GDM1 (cell line): Measurements from ENCODE around the gene TEDC1.

Experiments
- DNase-seq: peaks from one replicate; lab custom pipeline; 2025; lab: John Stamatoyannopoulos, UW

Gene TEDC1

GRCh38 chr14:105497671-105498429, 6.8 kb downstream of the TEDC1 start:
- DNase-seq, result no peak

DNA sequence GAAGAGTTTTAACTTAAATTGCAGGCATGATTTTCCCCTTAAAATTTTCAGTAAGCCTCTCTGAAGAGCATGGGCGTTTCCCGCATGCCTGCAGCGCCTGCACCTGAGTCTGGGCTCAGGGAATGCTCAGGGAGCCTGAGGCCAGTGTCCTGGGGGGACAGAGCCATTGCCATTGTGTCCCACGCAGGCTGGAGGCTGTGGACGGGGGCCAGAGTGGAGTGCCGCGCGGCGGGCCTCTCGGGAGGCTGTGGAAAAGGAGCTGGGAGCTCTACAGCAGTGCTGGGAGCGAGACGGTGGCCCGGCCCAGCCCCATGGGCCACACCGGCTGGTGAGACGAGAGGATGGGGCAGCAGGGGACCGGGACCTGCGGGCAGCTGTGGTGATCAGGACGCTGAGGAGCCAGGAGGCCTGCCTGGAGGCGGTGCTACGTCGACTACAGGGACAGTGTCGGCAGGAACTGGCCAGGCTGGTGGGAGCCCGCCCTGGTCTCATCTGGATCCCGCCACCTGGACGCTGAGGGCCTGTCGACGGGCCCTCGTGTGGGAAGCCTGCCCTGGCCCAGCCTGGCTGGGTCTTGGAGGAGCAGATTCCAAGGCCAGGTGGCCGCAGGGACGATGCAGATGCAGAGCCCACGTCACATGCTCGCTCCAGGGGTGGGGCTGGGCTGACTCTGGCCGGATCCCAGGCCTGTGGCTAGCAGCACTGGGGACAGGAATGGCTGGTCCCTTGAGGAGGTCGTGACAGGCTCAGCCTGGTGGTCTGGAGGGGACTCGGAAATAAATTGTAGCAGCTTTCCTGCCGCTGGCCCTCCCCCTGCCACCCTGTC, 7.6 kb downstream of the TEDC1 start:
- no peak for DNase-seq

- no peak for DNase-seq
Measured at GRCh38 chr14:105499256-105500035, 8.4 kb downstream of the TEDC1 start.

- DNase-seq, result no peak
Measured at GRCh38 chr14:105500036-105500725, 9.1 kb downstream of the TEDC1 start.

DNA sequence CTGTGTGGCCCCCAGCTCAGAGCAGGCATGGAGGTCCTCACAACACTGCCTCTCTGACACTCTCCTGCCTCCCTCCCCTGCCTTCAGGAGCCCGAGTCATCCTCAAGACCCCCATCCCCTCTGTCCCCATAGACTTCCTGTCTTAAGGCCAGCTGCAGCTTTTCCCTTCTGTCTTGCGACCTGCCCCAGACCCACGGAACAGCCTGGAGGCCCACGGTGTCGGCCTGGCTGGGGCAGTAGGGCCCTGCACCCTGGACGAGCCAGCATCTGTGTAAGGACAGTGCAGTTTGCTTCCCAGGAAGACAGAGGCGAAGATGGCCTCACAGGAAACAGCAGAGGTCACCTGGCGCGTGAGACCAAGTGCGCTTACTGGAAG, 9.7 kb downstream of the TEDC1 start:
- DNase-seq, result no peak

DNA sequence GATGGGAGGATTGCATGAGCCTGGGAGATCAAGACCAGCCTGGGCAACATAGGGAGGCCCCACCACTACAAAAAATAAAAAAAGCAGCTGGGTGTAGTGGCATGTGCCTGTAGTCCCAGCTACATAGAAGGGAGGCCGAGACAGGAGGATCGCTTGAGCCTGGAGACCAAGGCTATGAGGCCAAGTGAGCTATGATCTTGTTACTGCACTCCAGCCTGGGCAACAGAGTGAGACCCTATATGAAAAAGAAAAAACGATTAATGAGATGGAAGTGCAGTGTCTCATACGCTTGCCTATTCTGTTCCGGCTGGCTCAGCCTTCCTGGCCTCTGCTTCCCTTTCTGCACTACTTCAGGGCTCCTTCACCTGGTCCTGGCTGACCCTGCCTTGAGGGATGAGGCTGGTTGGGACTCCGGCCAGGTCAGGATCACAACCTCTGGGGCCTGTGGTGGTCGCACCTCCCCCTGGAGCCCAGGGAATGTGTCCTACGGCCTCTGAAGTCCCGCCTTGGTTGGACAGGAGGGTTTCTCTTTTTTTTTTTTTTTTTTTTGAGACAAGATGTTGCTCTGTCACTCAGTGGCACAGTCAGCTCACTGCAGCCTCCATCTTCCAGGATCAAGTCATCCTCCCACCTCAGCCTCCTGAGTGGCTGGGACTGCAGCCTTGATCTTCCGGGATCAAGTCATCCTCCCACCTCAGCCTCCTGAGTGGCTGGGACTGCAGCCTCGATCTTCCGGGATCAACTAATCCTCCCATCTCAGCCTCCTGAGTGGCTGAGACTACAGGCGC, 10.7 kb downstream of the TEDC1 start:
- no peak for DNase-seq

GRCh38 chr14:105502446-105503295, 11.6 kb downstream of the TEDC1 start:
- no peak for DNase-seq

DNA sequence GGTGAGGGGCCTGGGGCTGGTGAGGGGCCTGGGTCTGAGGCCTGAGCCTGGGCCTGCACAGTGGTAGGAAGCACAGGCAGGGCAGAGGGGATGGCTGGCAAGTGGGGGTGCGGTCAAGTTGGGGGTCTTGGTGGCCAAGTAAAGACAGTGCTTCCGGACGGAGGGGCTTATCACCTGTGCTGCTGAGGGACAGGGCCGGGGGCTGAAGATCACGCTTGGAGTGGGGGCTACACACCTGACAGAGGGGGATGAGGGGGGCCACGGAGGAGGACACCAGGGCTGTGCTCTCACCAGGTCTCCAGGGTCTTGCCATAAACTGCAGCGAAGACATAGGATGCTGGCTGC, 12.2 kb downstream of the TEDC1 start:
- DNase-seq, result no peak

GRCh38 chr14:105503935-105504692, 13.1 kb downstream of the TEDC1 start:
- DNase-seq, result no peak

DNA sequence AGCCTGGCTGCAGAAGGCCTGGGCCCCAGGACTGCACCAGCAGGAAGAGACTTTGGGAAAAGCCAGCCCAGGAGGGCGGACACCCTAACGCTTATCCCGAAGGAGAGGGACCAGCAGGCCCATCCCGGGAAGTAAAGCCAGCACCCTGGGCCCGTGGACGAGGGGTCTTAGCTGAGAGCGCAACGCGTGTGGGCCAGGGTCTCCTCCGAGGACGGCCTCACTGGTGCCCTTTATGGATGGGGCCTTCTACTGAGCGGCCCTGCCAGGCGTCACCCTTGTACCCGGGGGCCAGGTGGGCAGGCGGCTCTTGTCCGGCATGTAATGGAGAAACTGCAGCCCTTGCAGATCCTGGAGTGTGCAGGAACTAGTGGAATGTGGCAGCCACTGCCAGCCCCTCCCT, 14.1 kb downstream of the TEDC1 start:
- DNase-seq, result no peak

- DNase-seq, result no peak
Measured at GRCh38 chr14:105507247-105507646, 16.2 kb downstream of the TEDC1 start.

DNA sequence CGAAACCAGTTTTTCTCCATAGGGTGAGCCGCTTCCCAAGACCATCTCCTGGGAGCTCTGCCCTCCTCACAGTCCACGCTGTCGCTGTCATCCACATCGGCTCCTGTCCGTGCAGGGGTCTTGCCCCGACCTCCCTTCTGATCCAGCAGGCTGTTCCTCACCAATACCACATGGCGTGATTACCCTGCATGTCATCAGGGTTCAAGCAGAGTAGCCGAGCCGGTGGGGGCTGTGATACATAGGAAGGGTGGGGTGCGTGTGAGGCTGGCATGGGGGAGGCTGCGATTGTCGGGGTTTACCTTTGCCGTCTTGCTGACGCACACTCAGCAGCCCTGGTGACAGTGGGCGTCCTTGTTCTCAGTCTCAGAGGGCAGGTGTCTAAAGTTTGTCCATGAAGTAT, 17.0 kb downstream of the TEDC1 start:
- DNase-seq, result no peak

- no peak for DNase-seq
Measured at GRCh38 chr14:105508601-105509000, 17.6 kb downstream of the TEDC1 start.

- no peak for DNase-seq
Measured at GRCh38 chr14:105517096-105517495, 26.1 kb downstream of the TEDC1 start.

GRCh38 chr14:105519946-105520698, 29.1 kb downstream of the TEDC1 start:
- DNase-seq, result no peak

- DNase-seq, result no peak
Measured at GRCh38 chr14:105525326-105525725, 34.3 kb downstream of the TEDC1 start.

- no peak for DNase-seq
Measured at GRCh38 chr14:105525861-105526775, 35.1 kb downstream of the TEDC1 start, which contains the start of gene TMEM121. Gene TMEM121, plus strand, starts transcription at chr14:105526583. Its CDS starts 2,252 bp downstream, at chr14:105528835.
